NT2/D1 (cell line): ENCODE data around the gene RRM2.

ENCODE experiments used
- DNase-seq: peaks from one replicate; pipeline ENCODE4 v3.0.0-alpha.2; 2011; ENCODE audit warnings: low read depth, low spot score
- H3K27me3 ChIP-seq: 2 replicates; pipeline ENCODE4 v1.6.0; 2011; ENCODE audit warnings: mild to moderate bottlenecking; ENCODE audit not compliant: insufficient read length, insufficient read depth
- H3K36me3 ChIP-seq: 2 replicates; pipeline ENCODE4 v1.6.1; 2011; ENCODE audit warnings: mild to moderate bottlenecking, low read length, mixed read lengths; ENCODE audit not compliant: insufficient read depth, insufficient read length
- H3K4me1 ChIP-seq: 2 replicates; pipeline ENCODE4 v1.5.1; 2011; ENCODE audit not compliant: insufficient read depth, insufficient read length
- H3K4me3 ChIP-seq: 2 replicates; pipeline ENCODE4 v1.5.1; 2011; ENCODE audit warnings: low read depth; ENCODE audit not compliant: insufficient read length
- H3K9ac ChIP-seq: 2 replicates; pipeline ENCODE4 v1.6.0; 2011; ENCODE audit warnings: low read depth; ENCODE audit not compliant: insufficient read length
- H3K9me3 ChIP-seq: 2 replicates; pipeline ENCODE4 v1.5.1; 2011; ENCODE audit warnings: mild to moderate bottlenecking, low read length; ENCODE audit not compliant: insufficient read depth
- SUZ12 ChIP-seq: IDR thresholded peaks from 2 replicates; pipeline ENCODE4 v1.6.1; 2011; ENCODE audit not compliant: insufficient read length, insufficient read depth; ENCODE audit errors: extremely low read depth
- YY1 ChIP-seq: IDR thresholded peaks from 2 replicates; pipeline ENCODE4 v1.6.1; 2011; ENCODE audit not compliant: insufficient read length, insufficient read depth
- ZNF274 ChIP-seq: IDR thresholded peaks from 2 replicates; pipeline ENCODE4 v1.6.1; 2011; ENCODE audit warnings: mild to moderate bottlenecking, low read depth, low read length

The RRM2 gene

GRCh38 chr2:10109311-10109710 is 13.2 kb upstream of the RRM2 start:
- no peaks in the 10 kb centered on the region for H3K36me3 ChIP-seq
- no peaks in the 10 kb centered on the region for H3K4me1 ChIP-seq
- H3K27me3 ChIP-seq = no peaks in the 10 kb centered on the region
- no peak for DNase-seq
- H3K9me3 ChIP-seq = peaks cover 15% of the 10 kb centered on the region; the same call in 1 of the 2 replicates
- TF ChIP-seq YY1 = no peak
- TF ChIP-seq SUZ12 = no peak
- TF ChIP-seq ZNF274 = no peak
- no peak overlapping the region for H3K9ac ChIP-seq
- no peak overlapping the region for H3K4me3 ChIP-seq

DNA sequence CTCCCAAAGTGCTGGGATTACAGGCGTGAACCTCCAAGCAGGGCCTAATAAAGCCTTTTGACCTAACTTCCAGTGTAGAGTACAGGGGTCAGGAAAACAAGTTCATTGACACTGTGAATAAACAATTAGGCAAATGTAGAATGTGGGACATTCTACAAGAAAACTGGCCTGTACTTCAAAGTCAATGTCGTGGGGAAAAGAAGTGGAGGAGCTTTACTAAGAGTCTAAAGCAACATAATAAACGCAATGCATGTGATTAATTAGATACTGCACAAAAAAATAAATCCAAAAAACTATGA is 3.6 kb upstream of the RRM2 start:
- DNase-seq = no peak
- Histone ChIP-seq H3K36me3 (peaks cover 12% of the 10 kb centered on the region), H3K27me3 (no peaks in the 10 kb centered on the region), H3K4me3 (no peak overlapping the region), H3K9me3 (no peaks in the 10 kb centered on the region), H3K4me1 (no peaks in the 10 kb centered on the region), H3K9ac (no peak overlapping the region)
- TF ChIP-seq ZNF274 (no peak), YY1 (no peak), SUZ12 (no peak)

DNA sequence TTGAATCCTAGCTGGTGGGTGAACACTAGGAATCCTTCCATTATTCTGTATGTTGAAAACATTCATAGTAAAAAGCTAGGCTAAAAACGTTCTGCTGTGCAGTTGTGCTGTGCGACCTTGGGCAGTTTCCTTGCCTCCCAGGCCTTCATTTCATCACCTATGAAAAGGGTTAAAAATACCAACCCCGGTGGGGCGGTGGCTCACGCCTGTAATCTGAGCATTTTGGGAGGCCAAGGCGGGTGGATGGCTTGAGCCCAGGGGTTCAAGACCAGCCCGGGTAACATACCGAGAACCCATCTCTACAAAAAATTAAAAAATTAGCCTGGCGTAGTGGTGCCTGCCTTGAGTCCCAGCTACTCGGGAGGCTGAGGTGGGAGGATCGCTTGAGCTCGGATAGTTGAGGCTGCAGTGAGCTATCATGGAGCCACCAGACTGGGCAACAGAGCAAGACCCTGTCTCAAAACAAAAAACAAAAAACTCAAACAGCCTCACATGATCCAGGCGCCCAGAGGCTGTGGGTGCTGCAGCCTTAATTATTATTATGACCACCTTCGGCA is 2.9 kb upstream of the RRM2 start:
- TF ChIP-seq YY1 (no peak), SUZ12 (no peak), ZNF274 (no peak)
- no peaks in the 10 kb centered on the region for H3K4me1 ChIP-seq
- H3K9ac ChIP-seq = peak overlapping the region; percentile 50
- H3K9me3 ChIP-seq = no peaks in the 10 kb centered on the region
- no peaks in the 10 kb centered on the region for H3K27me3 ChIP-seq
- peaks cover 17% of the 10 kb centered on the region for H3K36me3 ChIP-seq
- H3K4me3 ChIP-seq = peak overlapping the region; percentile 28
- no peak for DNase-seq

- Histone ChIP-seq H3K27me3 (no peaks in the 10 kb centered on the region), H3K4me1 (no peaks in the 10 kb centered on the region), H3K9me3 (no peaks in the 10 kb centered on the region), H3K4me3 (peak overlapping the region; percentile 70), H3K9ac (peak overlapping the region; percentile 86), H3K36me3 (peaks cover 24% of the 10 kb centered on the region)
- peak; percentile 98 for DNase-seq
- TF ChIP-seq SUZ12 (no peak), ZNF274 (no peak), YY1 (no peak)
These were observed 2.2 kb upstream of the RRM2 start for GRCh38 chr2:10120158-10120876.

DNA sequence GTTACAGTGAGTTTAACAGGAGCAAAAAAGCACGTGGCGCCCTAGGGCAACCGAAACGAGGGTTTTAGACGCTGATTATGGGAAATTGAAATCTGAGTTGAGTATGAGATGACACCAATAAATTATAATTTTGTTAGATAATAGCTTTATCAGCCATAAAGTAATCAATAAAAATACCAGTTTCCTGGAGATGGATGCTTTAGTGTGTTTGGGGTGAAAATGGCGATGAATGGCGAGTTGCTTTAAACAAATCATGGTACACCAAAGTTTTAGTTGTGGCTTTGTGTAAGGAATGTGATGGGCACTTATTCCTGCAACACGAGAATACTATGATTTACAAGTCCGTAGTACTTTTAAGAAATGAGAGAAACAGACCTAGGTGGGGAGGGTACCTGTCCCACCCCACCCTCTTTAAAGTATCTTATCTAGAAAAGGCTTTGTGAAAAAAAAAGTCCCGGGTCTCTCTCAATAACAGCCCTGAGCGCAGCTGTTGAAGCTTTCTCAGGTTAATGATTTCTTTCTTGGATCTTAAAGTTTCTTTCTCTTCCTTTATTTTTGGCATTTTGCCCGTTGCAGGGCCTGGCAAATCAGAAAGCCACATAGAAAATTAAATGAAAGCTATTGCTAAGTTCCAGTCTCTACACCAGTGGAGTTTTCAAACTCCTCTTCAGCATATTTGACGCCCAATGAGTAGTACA is 1.5 kb upstream of the RRM2 start:
- H3K27me3 ChIP-seq = no peaks in the 10 kb centered on the region
- no peaks in the 10 kb centered on the region for H3K4me1 ChIP-seq
- no peak for DNase-seq
- H3K36me3 ChIP-seq = peaks cover 31% of the 10 kb centered on the region
- peak overlapping the region; percentile 86 for H3K9ac ChIP-seq
- H3K4me3 ChIP-seq = peak overlapping the region; percentile 70
- H3K9me3 ChIP-seq = no peaks in the 10 kb centered on the region
- no peak for TF ChIP-seq YY1
- TF ChIP-seq SUZ12 = no peak
- no peak for TF ChIP-seq ZNF274

DNA sequence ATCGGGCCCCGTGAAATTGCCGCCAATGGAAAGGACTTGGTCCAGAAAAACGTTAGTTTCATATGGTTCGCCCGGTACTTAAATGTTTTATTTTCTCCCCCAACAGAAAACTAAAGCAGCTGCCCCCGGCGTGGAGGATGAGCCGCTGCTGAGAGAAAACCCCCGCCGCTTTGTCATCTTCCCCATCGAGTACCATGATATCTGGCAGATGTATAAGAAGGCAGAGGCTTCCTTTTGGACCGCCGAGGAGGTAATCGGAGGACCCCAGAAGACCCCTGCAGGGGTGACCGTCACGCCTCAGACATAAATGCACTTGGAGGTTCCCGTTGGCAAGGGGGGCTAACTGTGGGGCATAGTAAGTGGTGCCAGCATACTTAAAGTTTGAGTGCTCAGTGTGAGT is 742 bp downstream of the RRM2 start:
- no peak for TF ChIP-seq ZNF274
- no peak for TF ChIP-seq YY1
- no peak for TF ChIP-seq SUZ12
- Histone ChIP-seq H3K9ac (peak overlapping the region; percentile 98), H3K36me3 (peaks cover 53% of the 10 kb centered on the region), H3K4me3 (peak overlapping the region; percentile 96), H3K9me3 (no peaks in the 10 kb centered on the region), H3K4me1 (no peaks in the 10 kb centered on the region), H3K27me3 (no peaks in the 10 kb centered on the region)
- no peak for DNase-seq

- H3K27me3 ChIP-seq = no peaks in the 10 kb centered on the region
- H3K4me3 ChIP-seq = peak overlapping the region; percentile 96
- H3K9me3 ChIP-seq = no peaks in the 10 kb centered on the region
- DNase-seq = no peak
- no peaks in the 10 kb centered on the region for H3K4me1 ChIP-seq
- no peak for TF ChIP-seq SUZ12
- TF ChIP-seq YY1 = no peak
- TF ChIP-seq ZNF274 = no peak
- H3K36me3 ChIP-seq = peaks cover 65% of the 10 kb centered on the region
- H3K9ac ChIP-seq = no peak overlapping the region
These were observed 2.1 kb downstream of the RRM2 start for GRCh38 chr2:10124538-10125045.
